ENCODE data around the gene ZNF573.
A peak's percentile ranks its signal among the peaks of the same experiment; 100 is the strongest.
"Not testable (repeated sequence)": the region's sequence is repeated elsewhere in the genome, so short reads cannot be mapped to it uniquely, and the experiment has no call there.

ZNF573 gene

DNA sequence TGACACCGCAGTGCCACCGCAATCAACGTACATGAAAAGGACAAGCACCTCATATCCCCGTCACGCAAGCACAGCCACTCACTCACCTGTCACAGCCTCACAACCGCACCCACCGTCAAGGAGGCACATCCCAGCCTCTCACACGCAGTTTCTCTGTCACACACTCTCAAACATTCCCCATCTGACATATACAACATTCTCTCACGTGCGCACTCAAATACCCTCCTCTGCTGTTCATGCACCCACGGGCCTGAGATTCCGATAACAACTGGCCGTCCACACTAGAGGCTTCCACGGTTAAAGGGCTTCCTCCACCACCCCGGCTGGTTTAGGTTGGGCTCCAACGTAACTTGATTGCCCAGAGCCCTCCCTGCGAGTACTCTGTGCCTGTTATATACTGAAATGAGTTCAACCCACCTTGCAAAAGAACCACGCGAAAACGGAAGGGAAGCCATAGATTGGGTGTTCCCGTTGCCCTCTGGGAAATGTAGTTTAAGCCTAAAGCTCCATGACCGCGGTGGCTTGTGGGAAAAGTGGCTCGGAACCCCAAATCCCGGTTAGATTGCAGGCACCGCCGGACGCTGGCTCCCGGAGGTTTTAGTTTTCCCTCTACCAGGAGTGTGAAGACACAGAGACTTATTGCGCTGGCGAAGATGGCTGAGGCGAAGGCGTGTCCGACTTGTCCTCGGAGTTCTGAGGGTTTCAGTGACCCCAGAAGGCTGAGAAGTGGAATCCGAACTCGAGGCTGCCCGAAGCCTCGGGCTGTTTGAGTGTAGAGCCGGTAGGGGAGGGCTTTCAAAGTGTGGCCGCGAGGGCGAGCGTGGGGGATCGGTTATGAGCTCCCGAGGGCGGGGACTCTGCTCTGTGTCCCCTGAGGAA, at the start of gene ZNF573:
TSS of gene ZNF573 (minus strand) at position 460 of the 879 bp plus-strand sequence. CDS start 5,857 bp downstream, outside the sequence.
- DNase-seq: peak; percentile 88 to 94 (median 89)

DNA sequence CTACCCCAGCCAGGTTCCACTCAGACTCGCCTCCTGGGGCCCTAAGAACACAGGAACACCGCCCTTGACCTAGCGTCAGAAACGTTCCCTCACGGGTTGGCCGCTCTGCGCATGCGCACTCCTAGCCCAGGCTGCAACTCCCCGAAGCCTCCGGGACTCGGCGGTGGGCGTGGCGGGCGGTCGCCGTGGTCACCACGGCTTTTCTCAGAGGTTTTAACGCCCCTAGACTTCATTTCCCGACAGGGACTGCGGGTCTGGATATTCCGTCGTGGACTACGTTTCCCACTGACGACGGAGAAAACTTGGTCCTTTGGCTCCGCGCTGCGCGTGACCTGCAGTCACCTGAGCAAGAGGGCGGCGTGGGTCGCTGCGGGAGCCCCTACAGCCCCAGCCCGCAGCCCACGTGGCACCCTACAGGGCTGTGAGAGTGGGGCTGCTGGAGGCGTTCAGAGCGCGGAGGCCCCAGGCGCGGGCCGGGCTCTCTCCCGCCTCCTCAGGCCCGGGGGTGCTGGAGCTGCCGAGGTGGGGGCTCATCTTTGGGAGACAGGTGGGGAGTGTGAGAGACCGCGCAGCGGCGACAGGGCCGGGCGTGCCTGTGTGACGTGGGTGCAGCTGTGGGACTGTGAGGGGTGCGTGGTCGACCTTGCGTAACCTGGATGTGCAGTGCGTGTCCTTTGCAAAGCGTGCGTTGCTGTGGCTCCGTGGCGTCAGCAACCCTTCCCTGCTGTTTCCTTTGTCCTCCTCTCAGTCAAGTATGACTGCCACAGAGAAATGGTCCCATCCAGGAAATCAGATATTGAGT, 38.0 kb upstream of the ZNF573 start:
- peak; percentile 81 to 87 (median 86) for DNase-seq

DNA sequence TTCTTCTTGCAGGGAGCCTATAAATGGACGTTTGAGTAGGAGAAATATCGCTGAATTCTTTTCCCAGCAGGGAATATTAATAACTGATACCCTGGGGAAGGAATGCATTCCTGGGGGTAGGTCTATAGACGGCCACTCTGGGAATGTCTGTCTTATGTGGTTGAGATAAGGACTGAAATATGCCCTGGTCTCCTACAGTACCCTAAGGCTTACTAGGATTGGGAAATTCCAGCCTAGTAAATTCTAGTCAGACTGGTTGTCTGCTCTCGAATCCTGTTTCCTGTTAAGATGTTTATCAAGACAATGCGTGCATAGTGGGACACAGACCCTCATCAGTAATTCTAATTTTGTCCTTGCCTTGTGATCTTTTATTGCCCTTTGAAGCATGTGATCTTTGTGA, 36.2 kb upstream of the ZNF573 start:
- not testable (repeated sequence) for DNase-seq

DNA sequence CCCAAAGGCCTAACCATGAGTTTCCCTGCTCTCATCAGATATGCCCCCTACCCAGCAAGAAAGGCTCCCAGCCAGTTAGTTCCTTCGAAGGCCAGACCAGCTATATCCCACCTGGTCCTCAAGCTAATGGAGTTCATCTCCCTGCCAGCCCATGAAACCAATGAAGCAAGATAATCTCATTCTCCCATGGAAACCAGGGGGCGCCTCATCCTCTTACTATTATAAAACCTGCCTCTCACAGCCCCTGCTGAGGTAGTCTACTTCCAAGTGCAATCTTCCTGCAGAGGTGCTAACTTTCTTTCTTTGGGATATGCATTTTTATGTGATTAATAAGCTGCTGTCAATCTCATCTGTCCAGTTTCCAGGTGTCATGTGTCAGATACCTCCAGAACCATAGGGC, 34.0 kb upstream of the ZNF573 start:
- no peak for DNase-seq

DNA sequence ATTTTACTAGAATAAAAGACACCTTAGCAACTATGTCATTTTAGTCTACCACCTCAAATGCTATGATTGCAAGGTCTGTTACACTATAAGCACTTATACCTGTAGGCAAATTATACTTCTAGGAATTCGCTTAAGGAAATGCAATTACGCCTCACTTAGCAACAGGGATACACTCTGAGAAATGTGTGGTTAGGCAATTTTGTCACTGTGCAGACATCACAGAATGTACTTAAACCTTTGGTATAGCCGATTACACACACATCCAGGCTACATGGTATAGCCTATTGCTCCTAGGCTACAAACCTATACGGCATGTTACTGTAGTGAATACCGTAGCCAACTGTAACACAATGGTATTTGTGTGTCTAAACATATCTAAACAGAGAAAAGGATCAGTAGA, 30.0 kb upstream of the ZNF573 start:
- DNase-seq: no peak

DNA sequence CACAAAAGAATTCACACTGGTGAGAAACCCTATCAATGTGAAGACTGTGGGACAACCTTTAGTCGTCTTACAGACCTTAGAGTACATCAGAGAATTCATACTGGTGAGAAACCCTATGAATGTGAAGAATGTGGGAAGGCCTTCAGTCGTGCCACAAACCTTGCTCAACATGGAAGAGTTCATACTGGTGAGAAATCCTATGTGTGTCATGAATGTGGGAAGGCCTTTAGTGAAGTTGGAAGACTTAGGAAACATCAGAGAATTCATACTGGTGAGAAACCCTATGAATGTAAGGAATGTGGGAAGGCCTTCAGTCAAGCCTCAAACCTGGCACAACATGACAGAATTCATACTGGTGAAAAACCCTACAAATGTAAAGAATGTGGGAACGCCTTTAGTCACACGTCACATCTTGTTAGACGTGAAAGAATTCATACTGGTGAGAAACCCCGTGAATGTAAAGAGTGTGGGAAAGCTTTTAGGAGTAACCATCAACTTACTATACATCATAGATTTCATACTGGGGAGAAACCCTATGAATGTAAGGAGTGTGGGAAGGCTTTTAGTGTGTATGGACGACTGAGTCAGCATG, 24.0 kb upstream of the ZNF573 start:
- DNase-seq: no peak

DNA sequence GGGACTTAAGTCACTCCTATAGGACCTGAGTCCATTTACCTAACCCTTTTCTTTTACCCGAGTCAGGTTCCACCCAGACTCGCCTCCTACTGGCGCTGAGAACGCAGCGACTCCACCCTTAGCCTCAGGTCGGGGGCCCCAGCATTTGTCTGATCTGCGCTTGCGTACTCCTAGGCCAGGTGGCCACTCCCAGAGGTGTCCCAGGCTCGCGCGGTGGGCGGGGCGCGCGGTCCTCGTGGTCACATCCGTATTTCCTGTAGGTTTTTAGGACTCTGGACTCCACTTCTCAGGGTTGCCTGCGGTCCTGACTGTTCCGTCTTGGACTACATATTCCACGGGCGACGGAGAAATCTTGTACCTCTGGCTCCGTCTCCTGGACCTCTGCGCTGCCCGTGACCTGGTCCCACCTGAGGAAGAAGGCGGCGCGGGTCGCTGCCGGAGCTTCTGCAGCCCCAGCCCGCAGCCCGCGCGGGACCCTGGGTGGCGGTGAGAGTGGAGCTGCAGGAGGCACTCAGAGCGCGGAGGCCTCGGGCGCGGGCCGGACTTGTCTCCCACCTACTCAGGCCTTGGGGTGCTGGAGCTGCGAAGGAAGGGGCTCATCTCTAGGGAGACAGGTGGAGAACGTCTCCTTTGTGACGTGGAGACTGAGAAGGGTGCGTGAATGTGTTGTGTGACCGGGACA, 11.0 kb upstream of the ZNF573 start:
- no peak for DNase-seq

DNA sequence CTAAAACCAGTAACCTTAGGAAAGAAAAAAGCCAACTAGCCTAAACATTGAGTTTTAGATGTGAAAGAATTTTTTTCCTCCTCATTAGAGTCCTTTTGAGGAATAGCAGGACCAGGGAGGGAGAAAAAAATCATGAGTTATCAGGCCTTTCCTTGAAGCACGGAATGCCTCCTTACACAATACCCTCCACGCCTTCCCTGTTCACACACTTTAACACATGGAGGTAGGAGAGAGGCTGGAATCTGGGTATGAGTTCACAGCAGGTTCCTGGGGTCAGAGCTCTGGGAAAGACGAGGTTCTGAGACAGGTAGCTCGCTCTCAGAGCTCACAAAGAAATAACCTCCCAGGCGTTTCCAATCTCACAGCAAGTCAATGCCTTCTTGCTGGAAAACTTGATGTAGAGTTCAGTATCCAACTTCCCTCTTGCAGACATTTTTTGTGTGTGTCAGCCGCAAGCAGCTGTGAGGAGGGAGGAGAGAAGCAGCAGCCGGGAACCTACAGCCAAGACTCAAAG, 716 bp downstream of the ZNF573 start:
- peak in 1 of 3 experiments; percentile 19 for DNase-seq

DNA sequence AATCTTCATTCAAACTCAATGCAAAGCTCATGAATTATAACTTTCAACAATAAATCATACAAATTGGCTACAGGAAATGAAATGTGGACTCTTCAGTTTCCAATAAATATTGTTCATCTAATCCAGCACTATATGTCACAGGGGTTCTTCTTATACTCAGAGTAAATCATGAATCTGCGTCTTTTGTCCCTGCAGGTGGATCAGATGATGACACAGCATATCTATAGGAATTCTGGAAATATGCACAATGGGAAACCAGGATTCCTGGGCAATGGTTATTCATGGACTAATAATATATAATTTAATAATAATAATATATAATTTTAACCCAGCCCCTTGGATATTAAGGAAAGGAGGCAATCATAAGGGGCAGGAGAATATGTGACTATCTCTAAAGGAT, 8.4 kb downstream of the ZNF573 start:
- no peak for DNase-seq

DNA sequence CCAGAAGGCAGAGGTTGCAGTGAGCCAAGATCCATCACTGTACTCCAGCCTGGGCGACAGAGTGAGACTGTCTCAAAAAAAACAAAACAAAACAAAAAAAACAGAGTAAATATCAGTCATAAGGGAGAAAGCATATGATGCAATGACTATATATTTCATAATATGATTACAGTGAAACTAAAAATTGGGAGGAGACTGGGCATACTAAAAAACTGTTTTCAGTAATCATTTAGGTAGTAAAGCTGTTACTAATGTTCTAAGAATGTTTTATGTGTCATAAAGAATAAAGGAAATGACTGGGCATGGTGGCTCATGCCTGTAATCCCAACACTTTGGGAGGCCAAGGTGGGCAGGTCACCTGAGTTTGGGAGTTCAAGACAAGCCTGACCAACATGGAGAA, 15.9 kb downstream of the ZNF573 start:
- no peak for DNase-seq

DNA sequence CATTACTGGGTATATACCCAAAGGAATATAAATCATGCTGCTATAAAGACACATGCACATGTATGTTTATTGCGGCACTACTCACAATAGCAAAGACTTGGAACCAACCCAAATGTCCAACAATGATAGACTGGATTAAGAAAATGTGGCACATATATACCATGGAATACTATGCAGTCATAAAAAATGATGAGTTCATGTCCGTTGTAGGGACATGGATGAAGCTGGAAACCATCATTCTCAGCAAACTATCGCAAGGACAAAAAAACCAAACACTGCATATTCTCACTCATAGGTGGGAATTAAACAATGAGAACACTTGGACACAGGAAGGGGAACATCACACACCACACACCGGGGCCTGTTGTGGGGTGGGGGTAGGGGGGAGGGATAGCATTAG, 21.7 kb downstream of the ZNF573 start:
- DNase-seq: not testable (repeated sequence)

DNA sequence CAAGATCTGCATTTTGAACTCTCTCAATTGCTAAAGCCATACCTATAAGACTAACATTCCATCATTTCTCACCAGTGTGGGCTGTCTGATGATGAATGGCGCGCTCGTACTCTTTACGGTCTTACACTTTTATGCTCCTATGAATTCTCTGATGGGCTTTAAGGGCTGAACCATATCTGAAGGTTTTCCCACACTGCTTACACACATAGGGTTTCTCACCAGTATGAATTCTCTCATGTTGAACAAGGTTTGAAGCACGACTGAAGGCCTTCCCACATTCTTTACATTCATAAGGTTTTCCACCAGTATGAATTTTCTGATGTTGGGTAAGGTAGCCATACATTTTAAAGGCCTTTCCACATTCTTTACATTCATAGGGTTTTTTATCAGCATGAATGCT, 41.0 kb downstream of the ZNF573 start:
- DNase-seq: no peak

DNA sequence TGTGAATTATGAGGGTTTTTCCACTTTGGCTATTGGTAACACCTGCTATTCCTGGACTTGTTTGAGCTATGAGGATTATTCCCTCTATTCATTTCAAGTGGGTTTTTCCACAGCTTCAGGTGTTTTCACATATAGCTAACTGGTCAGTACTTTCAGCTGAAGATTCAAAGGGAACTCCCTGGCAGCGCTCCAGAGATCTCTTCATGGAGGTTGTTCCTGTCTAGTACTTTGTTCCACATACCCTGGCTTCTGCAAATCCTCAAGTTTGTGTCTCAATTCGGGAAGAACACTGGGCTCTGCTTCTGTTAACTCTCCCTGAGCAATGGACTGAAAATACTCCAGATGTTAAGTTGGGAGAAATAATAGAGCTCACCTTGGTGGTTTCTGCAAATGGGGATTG, 54.2 kb downstream of the ZNF573 start:
- no peak for DNase-seq

DNA sequence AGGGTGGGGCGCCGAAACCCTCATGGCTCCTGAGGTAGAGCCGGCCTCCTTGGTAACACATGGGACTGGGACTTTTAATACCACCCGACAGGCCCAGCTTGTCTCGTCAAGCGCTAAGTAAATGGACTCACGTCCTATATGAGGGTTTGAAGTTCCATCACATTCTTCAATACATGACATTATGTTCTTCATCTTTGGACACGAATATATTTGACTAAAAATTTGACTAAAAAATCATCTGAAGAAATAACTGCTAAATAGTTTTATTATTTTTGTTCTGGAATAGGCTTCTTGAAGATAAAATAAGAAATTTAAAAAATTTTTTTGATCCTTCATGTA, 59.5 kb downstream of the ZNF573 start:
- DNase-seq: no peak

DNA sequence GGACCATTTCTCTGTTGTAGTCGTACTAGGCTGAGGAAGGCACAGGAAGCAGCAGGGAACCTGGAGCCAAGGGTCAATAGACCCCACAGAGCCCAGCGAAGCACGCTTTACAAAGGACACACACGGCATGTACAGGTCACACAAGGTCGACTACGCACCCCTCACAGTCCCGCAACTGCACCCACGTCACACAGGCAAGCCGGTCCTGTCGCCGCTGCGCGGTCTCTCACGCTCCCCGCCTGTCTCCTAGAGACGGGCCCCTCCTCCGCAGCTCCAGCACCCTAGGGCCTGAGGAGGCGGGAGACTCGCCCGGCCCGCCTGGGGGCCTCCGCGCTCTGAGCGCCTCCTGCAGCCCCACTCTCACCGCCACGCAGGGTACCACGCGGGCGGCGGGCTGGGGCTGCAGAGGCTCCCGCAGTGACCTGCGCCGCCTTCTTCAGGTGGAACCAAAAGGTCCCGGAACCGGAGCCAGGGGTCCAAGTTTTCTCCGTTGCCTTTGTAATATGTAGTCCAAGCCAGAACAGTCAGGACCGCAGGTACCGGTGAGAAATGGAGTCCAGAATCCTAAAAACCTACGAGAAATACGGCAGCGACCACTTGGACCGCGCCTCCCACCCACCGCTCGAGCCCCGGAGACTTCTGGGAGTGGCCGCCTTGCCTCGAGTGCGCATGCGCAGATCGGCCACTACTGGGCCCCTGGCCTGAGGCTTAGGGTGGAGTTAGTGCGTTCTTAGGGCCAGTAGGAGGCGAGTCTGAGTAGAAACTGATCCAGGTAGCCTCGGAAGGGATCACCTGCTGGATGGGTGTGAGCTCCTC, 60.1 kb downstream of the ZNF573 start, which contains the start of gene ZNF607:
TSS of gene ZNF607 (minus strand) at position 651 of the 816 bp plus-strand sequence. CDS start 8,143 bp downstream, outside the sequence.
- peak; percentile 91 to 98 (median 96) for DNase-seq

DNA sequence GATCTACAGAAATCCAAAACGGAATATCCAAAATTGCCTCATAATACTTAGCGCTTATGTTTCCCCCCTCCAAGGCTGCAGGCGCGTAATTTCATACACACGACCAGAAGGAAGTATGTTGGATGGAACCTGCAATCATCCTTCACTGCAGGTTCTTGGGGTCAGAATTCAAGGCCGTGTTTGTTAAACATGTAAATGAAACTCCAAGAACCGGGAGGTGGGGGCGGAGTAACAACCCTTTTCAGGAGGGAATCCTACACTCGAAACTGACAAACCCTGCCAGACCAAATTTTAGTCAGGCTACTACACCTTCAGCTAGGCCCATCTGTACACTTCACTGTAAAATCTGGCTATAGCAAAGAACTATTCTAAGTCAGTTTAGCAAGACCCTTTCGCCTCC, 61.1 kb downstream of the ZNF573 start:
- peak in 1 of 3 experiments; percentile 33 for DNase-seq

DNA sequence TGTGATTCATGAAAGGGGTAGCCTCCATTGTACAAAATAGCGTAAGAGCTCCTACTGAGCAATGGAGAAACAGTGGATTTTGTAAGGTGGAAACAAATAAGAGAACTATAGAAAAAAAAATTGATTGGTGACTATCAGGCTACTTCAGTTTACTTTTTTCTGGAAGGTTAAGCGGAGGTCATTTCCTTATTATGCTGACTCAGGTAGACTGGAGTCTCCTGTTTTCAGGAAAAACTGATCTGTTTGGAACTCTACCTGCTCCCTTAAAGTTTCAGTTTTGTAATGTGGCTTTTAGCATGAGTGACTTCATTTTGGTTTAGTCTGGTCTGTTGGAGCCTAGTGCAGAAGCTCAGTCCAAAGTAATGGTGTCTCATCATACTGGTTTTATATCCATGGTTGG, 63.2 kb downstream of the ZNF573 start:
- DNase-seq: no peak

DNA sequence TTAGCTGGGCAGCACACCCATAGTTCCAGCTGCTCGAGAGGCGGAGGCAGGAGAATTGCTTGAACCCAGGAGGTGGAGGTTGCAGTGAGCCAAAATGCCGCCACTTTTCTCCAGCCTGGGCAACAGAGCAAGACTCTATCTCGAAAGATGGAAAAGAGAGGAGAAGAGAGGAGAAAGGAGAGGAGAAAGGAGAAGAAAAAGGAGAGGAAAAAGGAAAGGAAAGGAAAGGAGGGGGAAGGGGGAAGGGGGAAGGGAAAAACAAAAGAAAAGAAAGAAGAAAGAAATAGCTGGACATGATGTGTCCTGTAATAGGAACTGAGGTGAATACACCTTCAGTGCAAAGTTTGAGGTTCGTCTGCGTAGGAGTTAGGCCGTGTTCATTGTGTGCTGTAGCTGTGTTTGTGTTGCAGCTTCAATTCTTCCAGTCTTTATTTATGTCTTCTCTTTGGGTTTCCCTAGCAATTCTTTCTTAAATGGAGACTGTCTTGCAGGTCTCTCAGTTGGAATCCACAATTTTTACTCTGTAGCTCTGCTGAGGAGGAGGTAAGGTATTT, 73.3 kb downstream of the ZNF573 start:
- DNase-seq: no peak

DNA sequence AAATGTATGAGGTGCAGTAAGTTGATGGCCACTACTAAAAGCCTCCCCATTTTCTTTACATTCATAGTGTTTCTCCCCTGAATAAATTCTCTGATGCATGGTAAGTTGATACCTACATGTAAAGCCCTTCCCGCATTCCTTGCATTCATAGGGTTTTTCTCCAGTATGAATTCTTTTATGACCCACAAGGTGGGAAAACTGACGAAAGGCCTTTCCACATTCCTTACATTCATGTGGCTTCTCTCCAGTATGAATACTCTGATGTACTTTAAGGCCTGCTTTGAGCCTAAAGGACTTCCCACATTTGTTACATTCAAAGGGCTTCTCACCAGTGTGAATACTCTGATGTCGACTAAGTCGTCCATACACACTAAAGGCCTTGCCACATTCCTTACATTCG, 80.3 kb downstream of the ZNF573 start:
- DNase-seq: no peak

DNA sequence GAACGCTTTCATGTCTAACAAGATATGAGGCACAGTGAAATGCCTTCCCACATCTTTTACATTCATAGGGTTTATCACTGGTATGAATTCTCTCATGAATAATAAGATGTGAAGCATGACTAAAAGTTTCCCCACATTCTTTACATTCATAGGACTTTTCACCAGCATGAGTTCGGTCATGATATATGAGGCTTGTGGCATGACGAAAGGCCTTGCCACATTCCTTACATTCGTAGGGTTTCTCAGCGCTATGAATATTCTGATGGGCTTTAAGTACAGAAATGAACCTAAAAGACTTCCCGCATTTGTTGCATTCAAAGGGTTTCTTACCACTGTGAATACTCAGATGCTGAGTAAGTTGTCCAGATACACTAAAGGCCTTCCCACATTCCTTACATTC, 81.2 kb downstream of the ZNF573 start:
- no peak for DNase-seq

DNA sequence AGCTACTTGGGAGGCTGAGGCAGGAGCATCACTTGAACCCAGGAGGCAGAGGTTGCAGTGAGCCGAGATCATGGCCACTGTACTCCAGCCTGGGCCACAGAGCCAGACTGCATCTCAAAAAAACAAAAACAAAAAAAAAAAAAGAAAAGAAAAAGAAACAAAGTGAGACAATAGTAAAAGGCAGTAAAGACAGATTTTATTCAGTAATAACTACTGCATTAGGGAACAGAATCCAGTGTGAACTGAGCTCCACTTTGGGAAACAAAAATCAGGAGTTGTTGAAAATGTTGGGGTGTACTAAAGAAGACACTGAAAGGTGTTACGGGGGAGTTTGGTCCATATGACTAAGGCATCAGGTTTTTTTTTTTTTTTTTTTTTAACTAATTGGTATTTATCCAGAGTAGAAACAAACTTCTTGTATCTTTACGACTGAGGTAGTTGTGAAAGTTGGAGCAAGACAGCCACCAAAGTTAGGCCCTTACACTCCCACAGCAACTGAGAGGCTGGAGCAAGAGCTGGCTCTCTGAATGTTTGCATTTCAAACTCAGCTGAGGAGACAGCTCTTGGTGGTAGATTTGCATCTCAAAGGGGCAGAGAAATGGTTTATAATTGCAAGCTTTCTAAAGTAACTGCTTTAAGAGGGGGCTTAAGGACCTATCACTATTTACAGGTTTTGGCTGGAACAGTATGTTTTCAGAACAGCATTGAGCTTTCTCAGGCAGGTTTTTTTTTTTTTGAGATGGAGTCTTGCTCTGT, 84.1 kb downstream of the ZNF573 start:
- DNase-seq: no peak
